GM12874 (cell line): ENCODE results near the gene ARHGAP15.

Experiments
- TF ChIP-seq, protein P1 (sequence below): IDR thresholded peaks from 2 replicates; pipeline ENCODE4 v1.5.1; 2011; ENCODE audit warnings: low read depth, mild to moderate bottlenecking, control low read depth, low read length, moderate library complexity; ENCODE audit not compliant: insufficient read depth

ARHGAP15 gene

DNA sequence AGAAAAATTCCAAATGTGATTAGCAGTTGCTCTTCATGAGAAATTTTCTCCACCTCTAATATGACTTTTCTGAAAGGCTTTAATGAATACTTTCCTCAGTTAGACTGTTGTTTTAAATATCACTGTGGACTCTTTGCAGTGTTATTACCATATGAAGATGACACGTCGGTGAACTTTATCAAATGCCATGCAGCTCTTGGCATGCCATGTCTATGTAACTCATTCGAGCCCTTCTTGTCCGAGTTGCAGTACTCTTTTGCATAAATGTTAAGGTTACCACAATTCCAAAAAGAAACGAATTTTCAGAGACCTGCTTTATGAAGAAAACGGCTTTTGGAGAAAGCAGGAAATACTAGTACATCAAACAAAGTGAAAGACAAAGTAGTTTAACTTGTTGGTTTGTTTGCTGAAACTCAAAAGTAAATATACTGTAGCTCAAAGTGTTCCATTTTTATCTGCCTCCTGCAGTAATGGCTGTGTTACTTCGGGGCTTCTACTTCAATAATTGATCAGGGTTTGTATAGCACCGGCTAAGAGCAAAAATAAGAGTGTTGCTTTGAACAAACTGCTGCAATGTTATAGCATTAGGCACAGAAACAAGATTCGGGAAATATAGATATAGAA lies 204.1 kb downstream of the ARHGAP15 start:
- TF ChIP-seq, protein P1, sequence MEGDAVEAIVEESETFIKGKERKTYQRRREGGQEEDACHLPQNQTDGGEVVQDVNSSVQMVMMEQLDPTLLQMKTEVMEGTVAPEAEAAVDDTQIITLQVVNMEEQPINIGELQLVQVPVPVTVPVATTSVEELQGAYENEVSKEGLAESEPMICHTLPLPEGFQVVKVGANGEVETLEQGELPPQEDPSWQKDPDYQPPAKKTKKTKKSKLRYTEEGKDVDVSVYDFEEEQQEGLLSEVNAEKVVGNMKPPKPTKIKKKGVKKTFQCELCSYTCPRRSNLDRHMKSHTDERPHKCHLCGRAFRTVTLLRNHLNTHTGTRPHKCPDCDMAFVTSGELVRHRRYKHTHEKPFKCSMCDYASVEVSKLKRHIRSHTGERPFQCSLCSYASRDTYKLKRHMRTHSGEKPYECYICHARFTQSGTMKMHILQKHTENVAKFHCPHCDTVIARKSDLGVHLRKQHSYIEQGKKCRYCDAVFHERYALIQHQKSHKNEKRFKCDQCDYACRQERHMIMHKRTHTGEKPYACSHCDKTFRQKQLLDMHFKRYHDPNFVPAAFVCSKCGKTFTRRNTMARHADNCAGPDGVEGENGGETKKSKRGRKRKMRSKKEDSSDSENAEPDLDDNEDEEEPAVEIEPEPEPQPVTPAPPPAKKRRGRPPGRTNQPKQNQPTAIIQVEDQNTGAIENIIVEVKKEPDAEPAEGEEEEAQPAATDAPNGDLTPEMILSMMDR = no peak

DNA sequence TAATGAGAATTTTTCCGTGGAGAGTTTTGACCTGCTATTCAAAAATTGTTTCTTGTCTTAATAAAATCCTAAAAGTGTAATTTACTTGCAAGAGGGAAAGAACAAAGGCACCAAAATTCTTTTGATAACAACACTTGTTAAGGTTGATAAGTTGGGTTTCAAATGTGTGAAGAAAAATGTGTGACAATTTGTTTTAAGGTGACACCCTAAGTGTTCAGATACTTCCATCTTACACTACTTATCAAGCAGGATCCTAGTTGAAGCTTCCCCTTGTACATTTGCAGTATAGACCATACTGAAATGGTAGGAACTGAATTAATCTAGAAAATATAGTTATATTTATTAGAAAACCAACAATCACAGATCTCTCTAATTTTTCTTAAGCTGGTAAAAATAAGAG lies 204.6 kb downstream of the ARHGAP15 start:
- TF ChIP-seq, protein P1 = no peak

DNA sequence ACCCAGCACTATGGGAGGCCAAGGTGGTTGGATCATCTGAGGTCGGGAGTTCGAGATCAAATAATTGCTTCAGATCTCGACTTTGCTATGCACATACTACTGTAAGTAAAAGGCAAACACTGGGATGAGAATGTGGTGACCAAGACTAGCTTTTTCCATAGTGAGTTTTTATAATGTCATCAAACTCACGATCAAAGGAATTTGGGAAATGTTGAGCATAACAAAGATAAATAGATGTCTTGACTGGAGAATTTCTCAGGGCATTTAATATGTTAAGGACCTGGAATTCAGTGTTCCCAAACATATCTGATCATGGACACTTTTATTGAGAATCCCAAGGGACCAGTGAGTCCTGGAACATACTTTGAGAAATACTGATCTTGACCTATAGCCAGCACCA lies 205.6 kb downstream of the ARHGAP15 start:
- TF ChIP-seq, protein P1 = no peak

DNA sequence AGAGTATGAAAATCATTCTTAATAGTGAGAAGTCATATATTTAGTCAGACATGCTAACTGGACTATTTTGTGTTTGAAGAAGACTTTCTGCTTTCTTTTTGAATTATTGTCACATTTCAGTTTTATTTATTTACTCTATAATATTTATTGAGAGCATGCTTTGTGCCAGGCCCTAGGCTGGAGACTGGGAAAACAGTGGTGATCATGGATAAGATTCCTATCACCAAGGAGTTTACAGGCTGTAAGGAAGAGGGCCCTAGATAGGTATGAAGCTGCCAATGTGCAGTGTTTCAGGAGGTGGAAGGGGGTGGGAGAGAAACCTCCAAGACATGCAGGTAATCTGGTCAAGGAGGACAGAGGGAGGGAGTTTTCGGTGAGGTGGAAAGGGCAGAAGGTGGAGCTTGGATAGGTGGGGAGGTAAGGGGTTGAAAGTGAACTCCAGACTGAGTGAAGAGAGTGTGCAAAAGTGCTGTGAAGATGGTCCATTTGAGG lies 207.5 kb downstream of the ARHGAP15 start:
- TF ChIP-seq, protein P1 = no peak

DNA sequence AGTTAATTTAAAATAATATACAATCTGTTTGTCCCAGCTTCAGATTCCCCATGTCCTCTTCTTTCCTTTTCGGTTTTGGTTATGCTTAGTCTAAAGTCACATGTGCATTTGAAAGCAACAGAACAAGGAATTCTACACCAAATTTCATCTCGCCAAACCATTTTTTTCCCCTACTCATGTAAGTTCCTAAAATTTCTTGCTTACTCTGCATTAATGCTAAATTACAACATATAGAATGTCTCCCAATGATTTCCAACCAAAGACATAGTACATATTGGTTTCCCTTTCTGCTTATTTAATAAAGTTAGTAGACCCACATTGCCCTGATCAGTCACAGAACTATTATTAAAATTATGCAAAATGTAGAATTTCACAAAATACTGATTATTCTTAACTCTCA lies 212.3 kb downstream of the ARHGAP15 start:
- TF ChIP-seq, protein P1 = no peak

DNA sequence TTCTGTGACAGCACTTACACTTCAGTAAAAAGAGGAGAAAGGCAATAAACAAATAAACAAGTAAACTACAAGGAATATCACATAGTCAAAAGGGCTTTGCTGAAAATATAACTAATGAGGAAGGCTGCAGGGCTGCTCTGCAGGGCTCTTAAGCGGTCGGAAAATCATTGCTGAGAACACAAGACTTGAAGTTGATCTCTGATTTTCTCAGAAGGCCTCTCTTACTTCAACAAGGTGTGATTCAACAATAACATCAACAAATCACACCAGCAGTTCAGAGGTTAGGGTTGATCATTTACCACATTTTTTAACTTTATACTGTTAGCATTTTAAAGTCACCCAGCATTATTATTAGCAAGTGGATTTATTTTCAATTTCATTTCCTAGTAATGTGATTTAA lies 215.6 kb downstream of the ARHGAP15 start:
- TF ChIP-seq, protein P1 = no peak

DNA sequence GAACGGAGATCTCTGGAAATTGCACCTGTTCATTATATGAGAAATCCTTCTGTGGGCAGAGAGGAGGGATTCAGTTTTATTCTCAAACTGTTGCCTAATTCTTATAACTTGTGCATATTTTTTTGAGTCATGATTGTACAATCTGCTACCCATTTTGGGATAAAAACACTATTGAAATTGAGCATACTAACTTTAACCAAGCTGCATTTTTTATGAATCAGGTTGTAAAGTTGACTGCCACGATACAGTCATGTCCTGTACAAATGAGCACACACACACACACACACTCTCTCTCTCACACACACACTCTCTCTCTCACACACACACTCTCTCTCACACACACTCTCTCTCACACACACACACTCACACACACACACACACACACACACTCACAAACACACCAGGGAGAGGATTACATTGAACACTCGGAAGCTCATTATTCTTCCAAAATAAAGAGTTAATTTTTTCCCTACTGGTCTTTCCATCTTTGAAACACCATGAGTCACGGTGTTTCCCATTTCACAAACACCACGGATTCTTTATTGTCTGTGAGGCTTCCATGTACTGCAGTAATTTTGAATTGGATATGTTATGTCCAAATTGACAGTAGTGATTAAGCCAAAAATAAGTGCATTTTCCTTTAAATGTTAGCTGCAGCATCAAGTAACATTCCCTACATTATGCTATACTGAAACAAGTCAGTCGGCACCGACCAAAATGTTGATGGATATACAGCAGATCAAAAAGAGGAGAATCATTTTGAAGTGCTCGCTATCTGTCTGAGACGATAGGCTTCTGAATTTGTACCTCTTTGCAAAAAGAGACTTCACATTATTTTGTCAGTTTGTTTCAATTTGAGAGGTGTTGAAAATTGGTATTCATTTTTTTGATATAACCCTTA lies 216.9 kb downstream of the ARHGAP15 start:
- TF ChIP-seq, protein P1 = no peak
